PFSK-1 (cell line): ENCODE measurements around the gene USP46.

ENCODE experiments used
- FOXP2 ChIP-seq: optimal IDR thresholded peaks from 2 replicates; pipeline ENCODE3; 2011; ENCODE audit warnings: borderline replicate concordance, control low read depth, inconsistent platforms; ENCODE audit not compliant: insufficient read depth; ENCODE audit errors: extremely low read length, extremely low read depth
- POLR2AphosphoS5 ChIP-seq: IDR thresholded peaks from 2 replicates; pipeline ENCODE4 v1.6.1; 2012; ENCODE audit warnings: low read depth, mild to moderate bottlenecking, control low read depth, low read length, moderate library complexity
- REST ChIP-seq, 2 experiments: IDR thresholded peaks; 2 replicates each; pipeline versions ENCODE4 v1.6.1 to v1.8.0; 2011 to 2012; ENCODE audit warnings: low read depth in 2 of 2, low read length in 2 of 2, control low read depth in 1 of 2, inconsistent platforms in 1 of 2, mild to moderate bottlenecking in 1 of 2, moderate library complexity in 1 of 2; ENCODE audit not compliant: insufficient read depth in 1 of 2
- SIN3A ChIP-seq: IDR thresholded peaks from 2 replicates; pipeline ENCODE4 v1.6.1; 2012; ENCODE audit warnings: mild to moderate bottlenecking, low read length, moderate library complexity, borderline replicate concordance; ENCODE audit not compliant: insufficient read depth
- TAF1 ChIP-seq: IDR thresholded peaks from 2 replicates; pipeline ENCODE4 v1.6.1; 2012; ENCODE audit warnings: low read length, control low read depth, borderline replicate concordance; ENCODE audit not compliant: insufficient read depth

USP46 gene

GRCh38 chr4:52585379-52585778, 73.7 kb downstream of the USP46 start:
- TF ChIP-seq REST (IDR thresholded peaks at IDR 0.05; ENCODE audit: insufficient read depth in 1 of 2, low read depth in 2 of 2, low read length in 2 of 2) (no peak), SIN3A (no peak), FOXP2 (no peak), TAF1 (no peak), POLR2AphosphoS5 (no peak)

- TF ChIP-seq TAF1 (no peak), REST (IDR thresholded peaks at IDR 0.05; ENCODE audit: insufficient read depth in 1 of 2, low read depth in 2 of 2, low read length in 2 of 2) (no peak), POLR2AphosphoS5 (no peak), SIN3A (no peak), FOXP2 (no peak)
Measured at GRCh38 chr4:52579602-52580272, 79.4 kb downstream of the USP46 start.

- TF ChIP-seq POLR2AphosphoS5, result no peak
- no peak for TF ChIP-seq REST (IDR thresholded peaks at IDR 0.05; ENCODE audit: insufficient read depth in 1 of 2, low read depth in 2 of 2, low read length in 2 of 2)
- TF ChIP-seq TAF1, result no peak
- no peak for TF ChIP-seq FOXP2
- TF ChIP-seq SIN3A, result no peak
Measured at GRCh38 chr4:52578951-52579350, 80.2 kb downstream of the USP46 start.

GRCh38 chr4:52577624-52577962, 81.5 kb downstream of the USP46 start:
- TF ChIP-seq FOXP2, result no peak

GRCh38 chr4:52576961-52577623, 82.0 kb downstream of the USP46 start:
- TF ChIP-seq FOXP2 (no peak), SIN3A (no peak), REST (IDR thresholded peaks at IDR 0.05; ENCODE audit: insufficient read depth in 1 of 2, low read depth in 2 of 2, low read length in 2 of 2) (no peak)
